Measurements from ENCODE around the gene NGEF. TPM values are rescaled to one million over a fixed set of nuclear protein-coding genes. Genes with fewer than 3 reads are reported as not detected.

Gene NGEF
- total RNA-seq, 8 experiments from 2014 or later = 5.3 to 47.0 (median 8.4) TPM

- no peak overlapping the region for H3K4me3 ChIP-seq
- peaks cover 0 to 4% of the 10 kb centered on the region in 2 donors for H3K4me1 ChIP-seq (replicated peaks in 1 of 2)
- no peak for ATAC-seq (replicated peaks in 6 of 8)
- in situ Hi-C loops (cut with MboI; ENCODE audit: low pct_unique_long_range_greater_than_20kb in 2 of 9, low sequenced_read_pairs in 9 of 9, unreplicated experiment in 9 of 9) = no loop called here
- no peak overlapping the region for H3K27ac ChIP-seq
- 40 to 90% (median 43%) methylated on average over 1 to 2 of the region's 10 CpGs; no CpG with 5 or more reads in 7 of the 10 experiments for WGBS, 10 experiments
Observed at GRCh38 chr2:232977438-232977971, 35.6 kb downstream of the NGEF start.

GRCh38 chr2:232976666-232977437 lies 36.2 kb downstream of the NGEF start:
- WGBS, 10 experiments = 0 to 96% (median 80%) methylated on average over 1 to 15 of the region's 20 CpGs; no CpG with 5 or more reads in 2 of the 10 experiments
- Histone ChIP-seq H3K4me1 (replicated peaks in 1 of 2) (peaks cover 0 to 4% of the 10 kb centered on the region in 2 donors), H3K4me3 (no peak overlapping the region), H3K27ac (no peak overlapping the region)
- no peak for ATAC-seq (replicated peaks in 6 of 8)
- in situ Hi-C loops (cut with MboI; ENCODE audit: low pct_unique_long_range_greater_than_20kb in 2 of 9, low sequenced_read_pairs in 9 of 9, unreplicated experiment in 9 of 9) = no loop called here

GRCh38 chr2:232976176-232976575 lies 36.9 kb downstream of the NGEF start:
- H3K27ac ChIP-seq = no peak overlapping the region
- no peak for ATAC-seq (replicated peaks in 6 of 8)
- in situ Hi-C loops (cut with MboI; ENCODE audit: low pct_unique_long_range_greater_than_20kb in 2 of 9, low sequenced_read_pairs in 9 of 9, unreplicated experiment in 9 of 9) = no loop called here
- no peak overlapping the region for H3K4me3 ChIP-seq
- 67 to 100% (median 92%) methylated on average over 1 to 3 of the region's 4 CpGs; no CpG with 5 or more reads in 4 of the 10 experiments for WGBS, 10 experiments
- peaks cover 0 to 4% of the 10 kb centered on the region in 2 donors for H3K4me1 ChIP-seq (replicated peaks in 1 of 2)

- ATAC-seq (replicated peaks in 6 of 8) = no peak
- 43 to 100% (median 78%) methylated on average over 2 to 7 of the region's 7 CpGs; no CpG with 5 or more reads in 1 of the 10 experiments for WGBS, 10 experiments
- in situ Hi-C loops (cut with MboI; ENCODE audit: low pct_unique_long_range_greater_than_20kb in 2 of 9, low sequenced_read_pairs in 9 of 9, unreplicated experiment in 9 of 9) = no loop called here
- H3K4me3 ChIP-seq = no peak overlapping the region
- H3K4me1 ChIP-seq (replicated peaks in 1 of 2) = peaks cover 0 to 4% of the 10 kb centered on the region in 2 donors
- H3K27ac ChIP-seq = no peak overlapping the region
Observed at GRCh38 chr2:232974396-232974795, 38.7 kb downstream of the NGEF start.

- WGBS, 10 experiments = 20 to 83% (median 79%) methylated on average over 1 to 3 of the region's 3 CpGs; no CpG with 5 or more reads in 2 of the 10 experiments
- Histone ChIP-seq H3K4me1 (replicated peaks in 1 of 2) (peaks cover 0 to 4% of the 10 kb centered on the region in 2 donors), H3K27ac (no peak overlapping the region), H3K4me3 (no peak overlapping the region)
- ATAC-seq (replicated peaks in 6 of 8) = no peak
- in situ Hi-C loops (cut with MboI; ENCODE audit: low pct_unique_long_range_greater_than_20kb in 2 of 9, low sequenced_read_pairs in 9 of 9, unreplicated experiment in 9 of 9) = no loop called here
Observed at GRCh38 chr2:232973796-232974195, 39.3 kb downstream of the NGEF start.

- Histone ChIP-seq H3K27ac (no peak overlapping the region), H3K4me1 (replicated peaks in 1 of 2) (no peaks in the 10 kb centered on the region), H3K4me3 (no peak overlapping the region)
- ATAC-seq (replicated peaks in 6 of 8) = no peak
- in situ Hi-C loops (cut with MboI; ENCODE audit: low pct_unique_long_range_greater_than_20kb in 2 of 9, low sequenced_read_pairs in 9 of 9, unreplicated experiment in 9 of 9) = no loop called here
- 12 to 93% (median 74%) methylated on average over 4 to 9 of the region's 10 CpGs; no CpG with 5 or more reads in 2 of the 10 experiments for WGBS, 10 experiments
Observed at GRCh38 chr2:232973011-232973735, 39.9 kb downstream of the NGEF start.

- no peak overlapping the region for H3K27ac ChIP-seq
- in situ Hi-C loops (cut with MboI; ENCODE audit: low pct_unique_long_range_greater_than_20kb in 2 of 9, low sequenced_read_pairs in 9 of 9, unreplicated experiment in 9 of 9) = no loop called here
- no peak overlapping the region for H3K4me3 ChIP-seq
- H3K4me1 ChIP-seq (replicated peaks in 1 of 2) = no peaks in the 10 kb centered on the region
- ATAC-seq (replicated peaks in 6 of 8) = peak in 1 of 8 experiments; percentile 68
- 24 to 60% (median 54%) methylated on average over 1 to 5 of the region's 5 CpGs; no CpG with 5 or more reads in 4 of the 10 experiments for WGBS, 10 experiments
Observed at GRCh38 chr2:232971744-232972143, 41.3 kb downstream of the NGEF start.

GRCh38 chr2:232970051-232970450 lies 43.0 kb downstream of the NGEF start:
- Histone ChIP-seq H3K4me1 (replicated peaks in 1 of 2) (no peaks in the 10 kb centered on the region), H3K4me3 (no peak overlapping the region), H3K27ac (no peak overlapping the region)
- ATAC-seq (replicated peaks in 6 of 8) = no peak
- in situ Hi-C loops (cut with MboI; ENCODE audit: low pct_unique_long_range_greater_than_20kb in 2 of 9, low sequenced_read_pairs in 9 of 9, unreplicated experiment in 9 of 9) = no loop called here
- 26 to 97% (median 84%) methylated on average over 2 of the region's 2 CpGs for WGBS, 10 experiments

- Histone ChIP-seq H3K4me3 (no peak overlapping the region), H3K4me1 (replicated peaks in 1 of 2) (no peaks in the 10 kb centered on the region), H3K27ac (no peak overlapping the region)
- 0 to 20% (median 5%) methylated on average over 1 to 2 of the region's 2 CpGs; no CpG with 5 or more reads in 6 of the 10 experiments for WGBS, 10 experiments
- peak in 2 of 8 experiments; percentile 38 to 54 for ATAC-seq (replicated peaks in 6 of 8)
- in situ Hi-C loops (cut with MboI; ENCODE audit: low pct_unique_long_range_greater_than_20kb in 2 of 9, low sequenced_read_pairs in 9 of 9, unreplicated experiment in 9 of 9) = no loop called here
Observed at GRCh38 chr2:232967474-232967873, 45.6 kb downstream of the NGEF start.

- no peak overlapping the region for H3K4me3 ChIP-seq
- 27 to 73% (median 37%) methylated on average over 1 to 4 of the region's 5 CpGs; no CpG with 5 or more reads in 5 of the 10 experiments for WGBS, 10 experiments
- H3K27ac ChIP-seq = no peak overlapping the region
- in situ Hi-C loops (cut with MboI; ENCODE audit: low pct_unique_long_range_greater_than_20kb in 2 of 9, low sequenced_read_pairs in 9 of 9, unreplicated experiment in 9 of 9) = no loop called here
- peak in 1 of 8 experiments; percentile 30 for ATAC-seq (replicated peaks in 6 of 8)
- no peaks in the 10 kb centered on the region for H3K4me1 ChIP-seq (replicated peaks in 1 of 2)
Observed at GRCh38 chr2:232966122-232966521, 46.9 kb downstream of the NGEF start.

- WGBS, 10 experiments = 71 to 100% (median 94%) methylated on average over 1 of the region's 1 CpG; no CpG with 5 or more reads in 2 of the 10 experiments
- H3K27ac ChIP-seq = no peak overlapping the region
- in situ Hi-C loops (cut with MboI; ENCODE audit: low pct_unique_long_range_greater_than_20kb in 2 of 9, low sequenced_read_pairs in 9 of 9, unreplicated experiment in 9 of 9) = no loop called here
- H3K4me3 ChIP-seq = no peak overlapping the region
- no peaks in the 10 kb centered on the region for H3K4me1 ChIP-seq (replicated peaks in 1 of 2)
- ATAC-seq (replicated peaks in 6 of 8) = no peak
Observed at GRCh38 chr2:232963913-232964312, 49.1 kb downstream of the NGEF start.

GRCh38 chr2:232960862-232961261 lies 52.2 kb downstream of the NGEF start:
- H3K27ac ChIP-seq = no peak overlapping the region
- H3K4me1 ChIP-seq (replicated peaks in 1 of 2) = no peaks in the 10 kb centered on the region
- in situ Hi-C loops (cut with MboI; ENCODE audit: low pct_unique_long_range_greater_than_20kb in 2 of 9, low sequenced_read_pairs in 9 of 9, unreplicated experiment in 9 of 9) = no loop called here
- no peak overlapping the region for H3K4me3 ChIP-seq
- no peak for ATAC-seq (replicated peaks in 6 of 8)
- WGBS, 10 experiments = 33 to 86% (median 71%) methylated on average over 1 of the region's 2 CpGs; no CpG with 5 or more reads in 4 of the 10 experiments

- no peak overlapping the region for H3K4me3 ChIP-seq
- in situ Hi-C loops (cut with MboI; ENCODE audit: low pct_unique_long_range_greater_than_20kb in 2 of 9, low sequenced_read_pairs in 9 of 9, unreplicated experiment in 9 of 9) = no loop called here
- ATAC-seq (replicated peaks in 6 of 8) = no peak
- 73 to 100% (median 90%) methylated on average over 2 to 4 of the region's 4 CpGs; no CpG with 5 or more reads in 1 of the 10 experiments for WGBS, 10 experiments
- no peaks in the 10 kb centered on the region for H3K4me1 ChIP-seq (replicated peaks in 1 of 2)
- no peak overlapping the region for H3K27ac ChIP-seq
Observed at GRCh38 chr2:232959139-232959538, 53.9 kb downstream of the NGEF start.

All from motor neuron (in vitro differentiated cells).